Activated naive CD4-positive, alpha-beta T cell treated with anti-CD3 and anti-CD28 coated beads for 36 hours (primary cell): ENCODE data around the gene F2. TPM values are rescaled to one million over a fixed set of nuclear protein-coding genes. Genes with fewer than 3 reads are reported as not detected.

Experiments used
- CTCF ChIA-PET: fragments of 350-600 bp; sonication (Branson Sonifier 250); formaldehyde crosslinking; loops from one replicate; lab custom pipeline; 2021; ENCODE audit warnings: antibody characterized with exemption; lab: Charles Lee
- DNase-seq: peaks from one replicate; pipeline ENCODE4 v3.0.0-alpha.2; 2020
- H3K27ac Mint-ChIP-seq: one replicate; pipeline ENCODE4 v1.8.0; 2021; ENCODE audit warnings: mild to moderate bottlenecking, mixed read lengths
- H3K27me3 Mint-ChIP-seq: one replicate; pipeline ENCODE4 v1.8.0; 2021; ENCODE audit warnings: low read depth, mixed read lengths
- H3K36me3 Mint-ChIP-seq: one replicate; pipeline ENCODE4 v1.8.0; 2021; ENCODE audit warnings: low read depth, mixed read lengths
- H3K4me1 Mint-ChIP-seq: one replicate; pipeline ENCODE4 v1.8.0; 2021; ENCODE audit warnings: low read depth, mixed read lengths
- H3K4me3 Mint-ChIP-seq: one replicate; pipeline ENCODE4 v1.8.0; 2021; ENCODE audit warnings: mild to moderate bottlenecking, moderate library complexity, mixed read lengths
- H3K9me3 Mint-ChIP-seq: one replicate; pipeline ENCODE4 v1.8.0; 2021; ENCODE audit warnings: mixed read lengths
- intact Hi-C: fragments of 100-400 bp; cut with micrococcal nuclease; formaldehyde crosslinking; loops from one replicate; pipeline ENCODE4 v1.15.1; 2023
- microRNA-seq: library from miRNA; unstranded; fragments of <30 nt; microRNA quantifications from one replicate; pipeline ENCODE4 v1.2.0, GENCODE V29; 2022; ENCODE audit warnings: borderline microRNAs expressed, borderline replicate concordance
- total RNA-seq, 2 experiments: library from RNA; stranded (reverse); gene quantifications; one replicate each; pipeline ENCODE4 v1.2.3, GENCODE V29; 2021

Gene F2
- total RNA-seq, 2 experiments from 2014 or later: not detected

- intact Hi-C loops: no loop called here
- no peaks in the 10 kb centered on the region for H3K9me3 Mint-ChIP-seq
Observed at GRCh38 chr11:46769636-46770221, 50.7 kb downstream of the F2 start.

GRCh38 chr11:46776878-46777277, 57.9 kb downstream of the F2 start:
- Mint-ChIP-seq H3K36me3 (peaks cover 54% of the 10 kb centered on the region), H3K27ac (no peak overlapping the region)
- intact Hi-C loops: no loop called here

More at GRCh38 chr11:46769636-46770221, 50.7 kb downstream of the F2 start:
- Mint-ChIP-seq H3K36me3 (peaks cover 35% of the 10 kb centered on the region), H3K4me3 (no peak overlapping the region), H3K4me1 (no peaks in the 10 kb centered on the region), H3K27me3 (no peaks in the 10 kb centered on the region), H3K27ac (no peak overlapping the region)
- no peak for DNase-seq
- CTCF ChIA-PET: no interaction called here

GRCh38 chr11:46778416-46778815, 59.4 kb downstream of the F2 start:
- Mint-ChIP-seq H3K9me3 (no peaks in the 10 kb centered on the region), H3K4me3 (no peak overlapping the region), H3K27me3 (no peaks in the 10 kb centered on the region), H3K27ac (no peak overlapping the region), H3K4me1 (no peaks in the 10 kb centered on the region), H3K36me3 (peaks cover 54% of the 10 kb centered on the region)
- intact Hi-C loops: no loop called here
- DNase-seq: no peak
- CTCF ChIA-PET: no interaction called here

More at GRCh38 chr11:46776878-46777277, 57.9 kb downstream of the F2 start:
- Mint-ChIP-seq H3K27me3 (no peaks in the 10 kb centered on the region), H3K4me3 (no peak overlapping the region), H3K9me3 (no peaks in the 10 kb centered on the region), H3K4me1 (no peaks in the 10 kb centered on the region)
- CTCF ChIA-PET: no interaction called here
- no peak for DNase-seq

Small RNAs within 50 kb of the gene (microRNA-seq; reads per million reads assigned to microRNA genes)
- gene MIR5582: 3.8 reads per million

Other genes starting within 250 kb of the F2 start
- gene AMBRA1, start 125.2 kb upstream of the F2 start, total RNA-seq: 10 to 100 TPM; 19.0 to 23.1 TPM
- 1 to 10 TPM; 2.8 to 3.1 TPM for gene HARBI1, start 102.0 kb upstream of the F2 start, total RNA-seq
- gene ATG13, start 101.7 kb upstream of the F2 start, total RNA-seq: 10 to 100 TPM; 54.7 to 55.6 TPM
- 10 to 100 TPM; 31.2 to 32.6 TPM for gene ARHGAP1, start 18.6 kb upstream of the F2 start, total RNA-seq
- gene ZNF408, start 18.2 kb upstream of the F2 start, total RNA-seq: 1 to 10 TPM; 7.3 to 7.6 TPM
- gene CKAP5, start 127.1 kb downstream of the F2 start, total RNA-seq: 100 to 1,000 TPM; 205 to 216 TPM
- gene LRP4, start 199.3 kb downstream of the F2 start, total RNA-seq: under 1 TPM; 0.32 to 0.52 TPM
- 10 to 100 TPM; 14.0 TPM for gene CSTPP1, start 217.5 kb downstream of the F2 start, total RNA-seq